HepG2 (cell line): Measurements from ENCODE around the gene SLC44A4. TPM values are rescaled to one million over a fixed set of nuclear protein-coding genes. Genes with fewer than 3 reads are reported as not detected.

Source experiments
- CAMTA2 ChIP-seq: sonication (generic); formaldehyde crosslinking; IDR thresholded peaks from 2 replicates; pipeline ENCODE4 v1.4.0; 2020; ENCODE audit warnings: mild to moderate bottlenecking, missing genetic modification reagents, borderline replicate concordance
- DMAP1 ChIP-seq: IDR thresholded peaks from 2 replicates; pipeline ENCODE4 v1.6.1; 2016
- DNMT1 ChIP-seq: sonication (generic); formaldehyde crosslinking; IDR thresholded peaks from 2 replicates; pipeline ENCODE4 v1.5.1; 2020; ENCODE audit warnings: mild to moderate bottlenecking, missing genetic modification reagents
- ELF3 ChIP-seq: IDR thresholded peaks from 2 replicates; pipeline ENCODE4 v1.6.1; 2016; ENCODE audit warnings: missing genetic modification reagents, missing compliant biosample characterization
- HNRNPH1 ChIP-seq: fragments of 200-400 bp; formaldehyde crosslinking; optimal IDR thresholded peaks from 2 replicates; pipeline ENCODE3; 2017; ENCODE audit warnings: mild to moderate bottlenecking, low read depth, low read length
- KAT2B ChIP-seq: fragments of 150-350 bp; IDR thresholded peaks from 2 replicates; pipeline ENCODE4 v1.6.1; 2014; ENCODE audit warnings: low read depth, low read length, borderline replicate concordance
- PCBP1 ChIP-seq: fragments of 200-400 bp; formaldehyde crosslinking; IDR thresholded peaks from 2 replicates; pipeline ENCODE4 v1.6.1; 2017; ENCODE audit warnings: mild to moderate bottlenecking, low read depth, low read length, borderline replicate concordance
- SAFB2 ChIP-seq: sonication (generic); formaldehyde crosslinking; IDR thresholded peaks from 2 replicates; pipeline ENCODE4 v1.5.1; 2020; ENCODE audit warnings: missing genetic modification reagents, low read depth, mild to moderate bottlenecking, borderline replicate concordance
- SOX6 ChIP-seq, 2 experiments: fragments of 450-650 bp in 1 of 2; sonication (generic) in 1 of 2; formaldehyde crosslinking in 1 of 2; IDR thresholded peaks; 2 replicates each; pipeline versions ENCODE4 v1.4.0 to v1.6.1; 2017 to 2020; ENCODE audit warnings: antibody characterized with exemption in 1 of 2, mild to moderate bottlenecking in 1 of 2, missing genetic modification reagents in 1 of 2
- SRSF1 ChIP-seq: fragments of 200-400 bp; formaldehyde crosslinking; optimal IDR thresholded peaks from 2 replicates; pipeline ENCODE3; 2017; ENCODE audit warnings: mild to moderate bottlenecking, low read depth, low read length, moderate library complexity
- ZFAT ChIP-seq: sonication (generic); formaldehyde crosslinking; conservative IDR thresholded peaks from 2 replicates; pipeline ENCODE4 v1.8.1; 2023; ENCODE audit warnings: missing genetic modification reagents, inconsistent platforms
- ZNF124 ChIP-seq: sonication (generic); formaldehyde crosslinking; IDR thresholded peaks from 2 replicates; pipeline ENCODE4 v1.4.0; 2020; ENCODE audit warnings: missing genetic modification reagents
- ZNF230 ChIP-seq: sonication (generic); formaldehyde crosslinking; IDR thresholded peaks from 2 replicates; pipeline ENCODE4 v1.4.0; 2020; ENCODE audit warnings: mild to moderate bottlenecking, missing genetic modification reagents
- ZNF781 ChIP-seq: sonication (generic); formaldehyde crosslinking; IDR thresholded peaks from 2 replicates; pipeline ENCODE4 v1.5.1; 2020; ENCODE audit warnings: borderline replicate concordance, mild to moderate bottlenecking, missing genetic modification reagents; ENCODE audit errors: not compliant biosample characterization
- ZNF790 ChIP-seq: sonication (generic); formaldehyde crosslinking; IDR thresholded peaks from 2 replicates; pipeline ENCODE4 v1.8.0; 2022; ENCODE audit warnings: missing genetic modification reagents, mild to moderate bottlenecking, borderline replicate concordance
- ZSCAN22 ChIP-seq: sonication (generic); formaldehyde crosslinking; IDR thresholded peaks from 2 replicates; pipeline ENCODE4 v1.4.0; 2020; ENCODE audit warnings: mild to moderate bottlenecking, missing genetic modification reagents
- polyA plus RNA-seq, 8 experiments: library from polyadenylated mRNA; depleted of rRNA in 3 of 8; stranded (reverse) in 7 of 8; unstranded in 1 of 8; fragments of >200 nt; fragmentation: Illumina TruSeq in 4 of 8; extraction: Trizol in 4 of 8; gene quantifications; 2 replicates each; pipeline versions ENCODE4 v1.2.1 to v1.2.3, GENCODE V29; 2011 to 2016; ENCODE audit warnings: low read depth in 4 of 8, missing spikeins in 1 of 8, mixed read lengths in 1 of 8; ENCODE audit not compliant: insufficient read depth in 1 of 8
- total RNA-seq, 5 experiments: library from RNA; depleted of rRNA; stranded (reverse); fragments of >200 nt; fragmentation: Illumina TruSeq; extraction: Trizol; gene quantifications; 2 replicates each; pipeline ENCODE4 v1.2.3, GENCODE V29; 2016; ENCODE audit warnings: low read depth in 1 of 5
- TF ChIP-seq, protein P1 (sequence below): sonication (generic); formaldehyde crosslinking; IDR thresholded peaks from 2 replicates; pipeline ENCODE4 v1.8.1; 2023; ENCODE audit warnings: mild to moderate bottlenecking, missing genetic modification reagents
- TF ChIP-seq, protein P2 (sequence below): sonication (generic); formaldehyde crosslinking; IDR thresholded peaks from 2 replicates; pipeline ENCODE4 v1.4.0; 2020; ENCODE audit warnings: mild to moderate bottlenecking, missing genetic modification reagents
- TF ChIP-seq, protein P3 (sequence below), 2 experiments: sonication (generic) in 1 of 2; formaldehyde crosslinking in 1 of 2; IDR thresholded peaks; 2 replicates each; pipeline versions ENCODE4 v1.4.0 to v1.6.1; 2018 to 2020; ENCODE audit warnings: missing genetic modification reagents in 2 of 2, borderline replicate concordance in 1 of 2, low read depth in 1 of 2, mild to moderate bottlenecking in 1 of 2, missing biosample characterization in 1 of 2
- TF ChIP-seq, protein P4 (sequence below): sonication (generic); formaldehyde crosslinking; IDR thresholded peaks from 2 replicates; pipeline ENCODE4 v1.5.0; 2020; ENCODE audit warnings: mild to moderate bottlenecking, missing genetic modification reagents

The SLC44A4 gene
- total and polyA plus RNA-seq, 2 of the 13 experiments (the other 11 are each of a cell fraction or from before 2014, with no cell fraction given): 3.5 to 5.9 TPM

DNA sequence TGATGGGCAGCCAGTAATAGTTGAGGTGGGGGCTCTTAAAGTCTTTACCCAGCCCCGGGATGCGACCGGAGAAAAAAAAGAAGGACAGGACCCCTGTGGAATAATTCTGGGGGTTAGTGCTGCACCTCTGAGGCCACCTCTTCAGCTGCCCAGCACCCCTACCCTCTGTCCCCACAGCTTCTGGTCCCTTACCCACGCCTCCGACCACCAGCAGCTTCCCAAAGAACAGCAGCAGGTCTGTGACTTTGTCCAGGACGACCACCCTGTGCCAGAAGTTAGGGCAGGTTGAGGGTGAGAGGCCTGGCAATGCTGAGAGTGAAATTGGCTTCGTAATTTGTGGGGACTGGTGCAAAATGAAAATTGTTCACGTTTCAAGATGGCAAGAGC, 14.0 kb downstream of the SLC44A4 start (continued):
- TF ChIP-seq, protein P1, sequence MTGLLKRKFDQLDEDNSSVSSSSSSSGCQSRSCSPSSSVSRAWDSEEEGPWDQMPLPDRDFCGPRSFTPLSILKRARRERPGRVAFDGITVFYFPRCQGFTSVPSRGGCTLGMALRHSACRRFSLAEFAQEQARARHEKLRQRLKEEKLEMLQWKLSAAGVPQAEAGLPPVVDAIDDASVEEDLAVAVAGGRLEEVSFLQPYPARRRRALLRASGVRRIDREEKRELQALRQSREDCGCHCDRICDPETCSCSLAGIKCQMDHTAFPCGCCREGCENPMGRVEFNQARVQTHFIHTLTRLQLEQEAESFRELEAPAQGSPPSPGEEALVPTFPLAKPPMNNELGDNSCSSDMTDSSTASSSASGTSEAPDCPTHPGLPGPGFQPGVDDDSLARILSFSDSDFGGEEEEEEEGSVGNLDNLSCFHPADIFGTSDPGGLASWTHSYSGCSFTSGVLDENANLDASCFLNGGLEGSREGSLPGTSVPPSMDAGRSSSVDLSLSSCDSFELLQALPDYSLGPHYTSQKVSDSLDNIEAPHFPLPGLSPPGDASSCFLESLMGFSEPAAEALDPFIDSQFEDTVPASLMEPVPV: no peak
- TF ChIP-seq CAMTA2 (CRISPR knock-in tag) (0 out of 2 replicates have a peak, but pooled peaks have one; percentile 7), ZNF790 (CRISPR knock-in tag) (no peak), ZNF781 (CRISPR knock-in tag) (peak; percentile 18), ZNF124 (CRISPR knock-in tag) (no peak), PCBP1 (no peak), ZNF230 (CRISPR knock-in tag) (0 out of 2 replicates have a peak, but pooled peaks have one; percentile 17), ZFAT (no peak), SOX6 (IDR thresholded peaks at IDR 0.05) (no peak), SOX6 (CRISPR knock-in tag; IDR thresholded peaks at IDR 0.05) (no peak), SRSF1 (peak; percentile 9), ELF3 (CRISPR knock-in tag) (no peak), DMAP1 (CRISPR knock-in tag) (no peak), SAFB2 (CRISPR knock-in tag) (no peak), DNMT1 (CRISPR knock-in tag) (no peak), ZSCAN22 (CRISPR knock-in tag) (no peak), HNRNPH1 (no peak), KAT2B (no peak)
- TF ChIP-seq, protein P2, sequence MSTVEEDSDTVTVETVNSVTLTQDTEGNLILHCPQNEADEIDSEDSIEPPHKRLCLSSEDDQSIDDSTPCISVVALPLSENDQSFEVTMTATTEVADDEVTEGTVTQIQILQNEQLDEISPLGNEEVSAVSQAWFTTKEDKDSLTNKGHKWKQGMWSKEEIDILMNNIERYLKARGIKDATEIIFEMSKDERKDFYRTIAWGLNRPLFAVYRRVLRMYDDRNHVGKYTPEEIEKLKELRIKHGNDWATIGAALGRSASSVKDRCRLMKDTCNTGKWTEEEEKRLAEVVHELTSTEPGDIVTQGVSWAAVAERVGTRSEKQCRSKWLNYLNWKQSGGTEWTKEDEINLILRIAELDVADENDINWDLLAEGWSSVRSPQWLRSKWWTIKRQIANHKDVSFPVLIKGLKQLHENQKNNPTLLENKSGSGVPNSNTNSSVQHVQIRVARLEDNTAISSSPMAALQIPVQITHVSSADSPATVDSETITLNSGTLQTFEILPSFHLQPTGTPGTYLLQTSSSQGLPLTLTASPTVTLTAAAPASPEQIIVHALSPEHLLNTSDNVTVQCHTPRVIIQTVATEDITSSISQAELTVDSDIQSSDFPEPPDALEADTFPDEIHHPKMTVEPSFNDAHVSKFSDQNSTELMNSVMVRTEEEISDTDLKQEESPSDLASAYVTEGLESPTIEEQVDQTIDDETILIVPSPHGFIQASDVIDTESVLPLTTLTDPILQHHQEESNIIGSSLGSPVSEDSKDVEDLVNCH (CRISPR knock-in tag): 0 out of 2 replicates have a peak, but pooled peaks have one; percentile 8
- TF ChIP-seq, protein P3, sequence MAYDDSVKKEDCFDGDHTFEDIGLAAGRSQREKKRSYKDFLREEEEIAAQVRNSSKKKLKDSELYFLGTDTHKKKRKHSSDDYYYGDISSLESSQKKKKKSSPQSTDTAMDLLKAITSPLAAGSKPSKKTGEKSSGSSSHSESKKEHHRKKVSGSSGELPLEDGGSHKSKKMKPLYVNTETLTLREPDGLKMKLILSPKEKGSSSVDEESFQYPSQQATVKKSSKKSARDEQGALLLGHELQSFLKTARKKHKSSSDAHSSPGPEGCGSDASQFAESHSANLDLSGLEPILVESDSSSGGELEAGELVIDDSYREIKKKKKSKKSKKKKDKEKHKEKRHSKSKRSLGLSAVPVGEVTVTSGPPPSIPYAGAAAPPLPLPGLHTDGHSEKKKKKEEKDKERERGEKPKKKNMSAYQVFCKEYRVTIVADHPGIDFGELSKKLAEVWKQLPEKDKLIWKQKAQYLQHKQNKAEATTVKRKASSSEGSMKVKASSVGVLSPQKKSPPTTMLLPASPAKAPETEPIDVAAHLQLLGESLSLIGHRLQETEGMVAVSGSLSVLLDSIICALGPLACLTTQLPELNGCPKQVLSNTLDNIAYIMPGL (CRISPR knock-in tag; IDR thresholded peaks at IDR 0.05; ENCODE audit: borderline replicate concordance in 1 of 2, low read depth in 1 of 2): peak in 1 of 2 experiments; percentile 55; a peak in 1 of 4 replicates
- TF ChIP-seq, protein P4, sequence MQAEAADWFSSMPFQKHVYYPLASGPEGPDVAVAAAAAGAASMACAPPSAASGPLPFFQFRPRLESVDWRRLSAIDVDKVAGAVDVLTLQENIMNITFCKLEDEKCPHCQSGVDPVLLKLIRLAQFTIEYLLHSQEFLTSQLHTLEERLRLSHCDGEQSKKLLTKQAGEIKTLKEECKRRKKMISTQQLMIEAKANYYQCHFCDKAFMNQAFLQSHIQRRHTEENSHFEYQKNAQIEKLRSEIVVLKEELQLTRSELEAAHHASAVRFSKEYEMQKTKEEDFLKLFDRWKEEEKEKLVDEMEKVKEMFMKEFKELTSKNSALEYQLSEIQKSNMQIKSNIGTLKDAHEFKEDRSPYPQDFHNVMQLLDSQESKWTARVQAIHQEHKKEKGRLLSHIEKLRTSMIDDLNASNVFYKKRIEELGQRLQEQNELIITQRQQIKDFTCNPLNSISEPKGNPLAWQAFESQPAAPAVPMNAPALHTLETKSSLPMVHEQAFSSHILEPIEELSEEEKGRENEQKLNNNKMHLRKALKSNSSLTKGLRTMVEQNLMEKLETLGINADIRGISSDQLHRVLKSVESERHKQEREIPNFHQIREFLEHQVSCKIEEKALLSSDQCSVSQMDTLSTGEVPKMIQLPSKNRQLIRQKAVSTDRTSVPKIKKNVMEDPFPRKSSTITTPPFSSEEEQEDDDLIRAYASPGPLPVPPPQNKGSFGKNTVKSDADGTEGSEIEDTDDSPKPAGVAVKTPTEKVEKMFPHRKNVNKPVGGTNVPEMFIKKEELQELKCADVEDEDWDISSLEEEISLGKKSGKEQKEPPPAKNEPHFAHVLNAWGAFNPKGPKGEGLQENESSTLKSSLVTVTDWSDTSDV: peak; percentile 51; the same call in 1 of the 2 replicates
